GM21381 (cell line): Measurements from ENCODE around the gene TMEM108.

Experiments
- ATAC-seq: cut with Tn5 transposase; IDR thresholded peaks from one replicate; pipeline ENCODE4 v1.9.1; 2021; ENCODE audit warnings: mild to moderate bottlenecking, moderate library complexity; ENCODE audit not compliant: unreplicated experiment

TMEM108 gene

GRCh38 chr3:133209871-133210550, 171.8 kb downstream of the TMEM108 start:
- no peak for ATAC-seq

- no peak for ATAC-seq
These were observed 172.5 kb downstream of the TMEM108 start for GRCh38 chr3:133210656-133211055.

DNA sequence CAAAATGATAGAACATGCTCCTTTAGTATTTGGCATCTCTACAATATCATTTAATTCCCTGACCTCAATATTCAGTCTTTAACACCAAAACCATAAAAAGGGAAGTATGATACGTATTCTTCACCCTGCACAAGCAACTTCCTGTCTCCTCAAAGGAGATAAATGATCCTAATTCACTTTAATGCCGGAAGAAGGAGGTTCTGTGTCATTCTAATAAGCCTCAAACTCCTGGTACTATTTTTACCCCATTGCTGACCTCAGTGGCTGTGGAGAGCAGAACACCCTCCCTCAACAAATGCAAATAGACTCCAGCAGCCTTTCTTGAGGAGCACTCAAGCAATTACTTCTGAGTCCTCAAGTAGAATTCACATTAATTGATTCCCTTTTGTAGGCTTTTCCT, 173.3 kb downstream of the TMEM108 start:
- ATAC-seq = peak; percentile 95

DNA sequence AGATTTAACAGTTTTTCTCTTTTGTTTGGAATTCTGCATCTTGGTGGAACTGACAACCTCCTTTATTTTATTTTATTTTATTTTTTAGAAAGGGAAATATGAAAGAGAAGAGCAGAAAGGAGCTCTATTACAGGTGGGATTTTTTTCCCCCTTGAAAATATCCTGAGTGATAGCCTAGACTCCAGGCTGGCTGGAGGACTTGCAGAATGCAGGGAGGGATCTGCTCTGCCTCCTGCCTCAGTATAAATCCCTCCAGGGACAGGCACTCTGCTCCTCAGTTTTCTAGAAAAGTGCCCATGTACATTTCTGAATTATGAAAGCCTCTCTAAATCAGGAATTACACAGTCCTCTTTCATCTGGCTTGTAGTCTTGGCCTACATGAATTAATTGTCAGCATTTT, 173.7 kb downstream of the TMEM108 start:
- ATAC-seq = no peak

- no peak for ATAC-seq
These were observed 175.7 kb downstream of the TMEM108 start for GRCh38 chr3:133213937-133214336.

DNA sequence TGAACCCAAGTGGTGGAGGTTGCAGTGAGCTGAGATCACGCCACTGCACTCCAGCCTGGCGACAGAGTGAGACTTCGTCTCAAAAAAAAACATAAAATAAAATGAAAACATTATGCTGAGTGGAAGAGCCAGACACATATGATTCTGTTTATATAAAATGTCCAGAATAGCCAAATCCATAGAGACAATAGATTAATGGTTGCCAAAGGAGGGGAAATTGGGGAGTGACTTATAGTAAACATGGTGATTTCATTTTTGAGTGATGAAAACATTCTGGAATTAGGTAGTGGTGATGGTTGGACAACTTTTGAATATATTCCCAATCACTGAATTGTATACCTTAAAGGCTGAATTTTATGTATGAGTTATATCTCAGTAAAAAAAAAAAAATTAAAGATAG, 189.6 kb downstream of the TMEM108 start:
- no peak for ATAC-seq

GRCh38 chr3:133230195-133230594, 192.0 kb downstream of the TMEM108 start:
- ATAC-seq = no peak

DNA sequence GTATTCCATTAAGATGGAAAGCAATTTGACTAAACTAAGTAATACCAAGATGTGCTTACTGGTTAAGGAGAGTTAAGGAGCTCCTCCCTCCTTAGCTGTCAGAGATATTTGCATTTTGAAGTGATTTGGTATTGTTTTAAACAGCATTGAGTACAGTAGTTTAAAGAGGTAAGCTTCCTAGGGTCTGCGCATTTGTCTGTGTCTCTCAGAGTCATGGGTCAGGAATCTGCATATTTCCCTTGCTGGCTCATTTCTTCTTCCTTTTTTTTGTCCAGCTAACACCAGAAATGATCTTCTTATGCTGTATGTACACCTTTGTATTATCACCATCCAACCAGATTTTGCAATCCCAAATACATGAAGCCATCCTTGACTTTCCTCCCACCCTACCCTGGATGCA, 198.7 kb downstream of the TMEM108 start:
- no peak for ATAC-seq

- ATAC-seq = no peak
These were observed 199.2 kb downstream of the TMEM108 start for GRCh38 chr3:133237380-133237779.

DNA sequence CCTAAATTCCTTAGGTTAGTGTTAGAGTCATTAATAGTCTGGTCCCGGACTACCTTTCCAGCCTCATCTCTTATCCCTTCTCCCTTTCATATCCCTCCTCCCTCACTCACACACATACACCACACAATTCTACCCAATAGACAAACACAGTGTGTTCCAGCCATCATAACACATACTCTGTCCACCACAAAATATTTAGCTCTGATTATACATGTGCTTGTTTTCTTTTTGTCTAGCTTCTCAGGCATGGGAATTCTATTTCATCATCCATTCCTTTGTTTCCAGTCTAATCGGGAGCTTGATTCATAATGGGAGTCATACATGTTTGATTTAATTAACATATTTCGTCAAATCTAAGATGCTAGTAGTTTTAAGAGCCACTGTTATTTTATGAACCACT, 199.8 kb downstream of the TMEM108 start:
- ATAC-seq = no peak

GRCh38 chr3:133246119-133246518, 207.9 kb downstream of the TMEM108 start:
- no peak for ATAC-seq

GRCh38 chr3:133246773-133247172, 208.6 kb downstream of the TMEM108 start:
- ATAC-seq = no peak

DNA sequence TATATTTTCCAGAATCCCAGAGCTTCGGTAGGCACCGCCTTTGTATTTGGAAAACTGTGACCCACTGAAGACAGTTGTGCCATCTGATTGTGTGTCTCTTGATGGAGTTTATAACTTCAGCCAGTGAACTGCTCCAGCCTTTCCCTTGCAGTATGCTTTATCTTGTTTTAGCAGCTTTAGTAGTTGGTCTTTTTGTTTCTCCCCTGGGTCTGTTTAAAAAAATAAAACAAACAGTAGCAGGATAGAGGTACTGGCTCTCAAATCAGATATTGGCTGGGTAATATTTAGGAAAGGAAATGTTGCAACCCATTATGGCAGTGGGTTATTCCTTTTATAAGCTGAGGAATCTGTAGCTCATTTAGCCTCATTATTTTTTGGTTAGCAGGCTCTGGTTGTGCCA, 210.2 kb downstream of the TMEM108 start:
- no peak for ATAC-seq

GRCh38 chr3:133249490-133249889, 211.3 kb downstream of the TMEM108 start:
- no peak for ATAC-seq

DNA sequence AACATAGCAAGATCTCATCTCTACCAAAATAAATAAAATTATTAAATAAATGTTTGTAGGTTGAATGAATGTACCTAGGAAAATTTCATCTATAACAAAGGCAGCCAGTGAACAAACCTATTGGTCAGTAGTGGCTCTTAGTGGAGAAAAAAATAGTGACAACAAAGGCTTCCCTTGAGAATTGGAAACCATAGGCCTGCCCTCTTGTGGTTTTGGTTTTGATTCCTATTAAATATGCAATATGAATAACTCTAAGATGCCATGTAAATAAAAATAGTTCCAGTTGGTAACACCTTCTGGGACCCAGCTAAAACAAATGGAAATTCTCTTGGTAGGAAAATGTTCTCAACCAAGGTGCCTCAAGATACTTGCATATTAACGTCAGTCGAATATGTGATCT, 216.0 kb downstream of the TMEM108 start:
- ATAC-seq = no peak

DNA sequence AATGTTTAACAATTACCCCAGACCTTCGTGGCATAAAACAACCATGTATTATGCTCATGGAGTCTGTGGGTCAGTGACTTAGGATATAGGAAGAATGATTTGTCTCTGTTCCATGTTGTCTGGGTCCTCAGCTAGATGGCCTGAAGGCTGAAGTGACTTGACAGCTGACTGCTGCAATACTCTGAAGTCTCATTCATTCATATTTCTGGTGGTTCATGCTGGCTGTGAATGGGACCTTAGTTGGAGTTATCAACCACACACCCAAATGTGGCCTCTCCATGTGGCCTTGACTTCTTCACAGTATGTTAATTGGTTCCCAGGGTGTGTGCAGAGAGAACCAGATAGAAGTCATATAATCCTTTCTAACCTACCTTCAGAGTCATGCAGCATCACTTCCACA, 216.5 kb downstream of the TMEM108 start:
- ATAC-seq = no peak

- peak; percentile 76 for ATAC-seq
These were observed 218.7 kb downstream of the TMEM108 start for GRCh38 chr3:133256787-133257483.

GRCh38 chr3:133258358-133258757, 220.2 kb downstream of the TMEM108 start:
- ATAC-seq = no peak

- ATAC-seq = no peak
These were observed 221.6 kb downstream of the TMEM108 start for GRCh38 chr3:133259767-133260166.

GRCh38 chr3:133262333-133262732, 224.1 kb downstream of the TMEM108 start:
- no peak for ATAC-seq

- ATAC-seq = no peak
These were observed 226.7 kb downstream of the TMEM108 start for GRCh38 chr3:133264920-133265319.

DNA sequence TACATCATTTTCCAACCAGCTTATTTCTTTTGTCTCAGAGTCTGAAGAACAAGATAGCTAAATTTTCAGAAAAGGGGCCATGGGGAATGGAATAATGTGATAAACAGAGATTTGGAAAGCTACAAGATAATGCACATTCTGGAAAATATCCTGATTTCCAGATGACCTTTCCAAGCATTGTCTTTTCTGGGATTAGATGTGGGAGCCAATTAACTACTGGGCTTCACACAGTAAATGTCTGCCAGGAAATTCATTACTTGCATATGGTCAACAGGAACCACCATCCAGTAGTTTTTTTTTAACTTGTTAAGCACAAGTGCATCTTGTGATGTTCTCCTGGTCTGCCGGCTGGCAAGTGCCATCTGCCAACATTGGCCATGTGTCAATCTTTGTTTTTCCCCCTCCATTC, 230.5 kb downstream of the TMEM108 start:
- no peak for ATAC-seq

DNA sequence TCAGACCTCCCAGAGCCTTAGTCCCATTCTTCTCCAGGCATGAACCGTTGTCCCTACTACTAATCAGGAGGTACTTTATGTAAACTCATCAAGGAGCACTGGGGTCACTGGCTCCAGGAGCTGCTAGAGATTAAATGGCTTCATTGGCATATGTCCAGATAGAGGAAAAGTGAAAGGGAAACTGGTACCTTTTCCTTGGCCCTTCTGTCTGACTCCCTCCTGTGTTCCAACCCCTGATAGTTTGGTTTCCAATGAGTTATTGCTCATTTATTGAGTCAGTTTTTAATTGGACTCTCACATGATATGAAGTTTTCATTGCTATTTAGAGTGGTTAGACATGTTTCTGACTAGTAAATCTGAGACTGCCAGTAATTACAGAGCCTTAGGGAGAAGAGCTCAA, 231.2 kb downstream of the TMEM108 start:
- ATAC-seq = no peak
